Measurements from ENCODE around the gene PRPF31. TPM values are rescaled to one million over a fixed set of nuclear protein-coding genes. Genes with fewer than 3 reads are reported as not detected.
A peak's percentile ranks its signal among the peaks of the same experiment; 100 is the strongest.

Gene PRPF31
- total and polyA plus RNA-seq, 2 of the 13 experiments (the other 11 are each of a cell fraction or from before 2014, with no cell fraction given) = 23.8 to 63.8 TPM

- TF ChIP-seq ZBTB46 (CRISPR knock-in tag; IDR thresholded peaks at IDR 0.05; ENCODE audit: borderline replicate concordance) (no peak), POGZ (CRISPR knock-in tag; IDR thresholded peaks at IDR 0.05) (0 out of 2 replicates have a peak, but pooled peaks have one; percentile 6), ZNF138 (CRISPR knock-in tag; IDR thresholded peaks at IDR 0.05; ENCODE audit: low read depth) (no peak), ZNF652 (CRISPR knock-in tag; IDR thresholded peaks at IDR 0.05; ENCODE audit: borderline replicate concordance, low read depth) (no peak), DNMT1 (CRISPR knock-in tag; IDR thresholded peaks at IDR 0.05) (peak; percentile 79; the same call in 1 of the 2 replicates), KLF6 (CRISPR knock-in tag; IDR thresholded peaks at IDR 0.05) (no peak), SPEN (CRISPR knock-in tag; IDR thresholded peaks at IDR 0.05; ENCODE audit: low read depth) (0 out of 2 replicates have a peak, but pooled peaks have one; percentile 23), ZBTB37 (CRISPR knock-in tag; IDR thresholded peaks at IDR 0.05) (0 out of 2 replicates have a peak, but pooled peaks have one; percentile 55), ZNF260 (CRISPR knock-in tag; IDR thresholded peaks at IDR 0.05; ENCODE audit: borderline replicate concordance, low read depth) (no peak), ZC3H13 (CRISPR knock-in tag; IDR thresholded peaks at IDR 0.05) (no peak), AGO2 (optimal IDR thresholded peaks at IDR 0.05; ENCODE audit: low read depth, low read length) (no peak), SMC3 (IDR thresholded peaks at IDR 0.05; ENCODE audit: low read length) (no peak), ZNF225 (CRISPR knock-in tag; IDR thresholded peaks at IDR 0.05) (no peak), MXD4 (CRISPR knock-in tag; IDR thresholded peaks at IDR 0.05) (no peak), ZFP91 (CRISPR knock-in tag; IDR thresholded peaks at IDR 0.05; ENCODE audit: borderline replicate concordance) (peak; percentile 12; the same call in 1 of the 2 replicates)
Observed at GRCh38 chr19:54160182-54160811, 44.7 kb downstream of the PRPF31 start (continued).
